A549 (cell line): ENCODE measurements around the gene EIF4G1. TPM values are rescaled to one million over a fixed set of nuclear protein-coding genes. Genes with fewer than 3 reads are reported as not detected.

Source experiments
- ATAC-seq, 2 experiments: fragments of 200-7000 bp in 1 of 2; fragments of >200 bp in 1 of 2; cut with Nextera tagmentation in 1 of 2; cut with Tn5 transposase in 1 of 2; 3 replicates each; pipeline versions ENCODE4 v1.8.0 to v1.9.1; 2018 to 2020; ENCODE audit warnings: mild to moderate bottlenecking in 1 of 2, moderate library complexity in 1 of 2
- CTCF ChIA-PET: fragments of 300-600 bp; sonication (Branson Sonifier 250); formaldehyde crosslinking; extraction: SDS; loops from one replicate; lab custom pipeline; 2021; ENCODE audit warnings: antibody characterized with exemption, inconsistent platforms; lab: Yijun Ruan, JAX
- POLR2A ChIA-PET: fragments of 350-600 bp; formaldehyde crosslinking; extraction: SDS; loops from one replicate; lab custom pipeline; 2021; ENCODE audit warnings: antibody characterized with exemption, inconsistent platforms; lab: Yijun Ruan, JAX
- DNase-seq, 2 experiments: peaks; one replicate each; pipeline versions ENCODE4 v3.0.0 to v3.0.0-alpha.2; 2011 to 2016; ENCODE audit warnings: low read depth in 1 of 2, low spot score in 1 of 2
- FAIRE-seq: peaks from 2 replicates; lab custom pipeline; 2011; peaks lifted over from hg19 to GRCh38; lab: Jason Lieb, UNC
- H3K27ac ChIP-seq, 2 experiments: fragments of >200 bp; sonication (Bioruptor Twin); formaldehyde crosslinking; 3 replicates each; pipeline ENCODE4 v1.5.1; 2016 to 2017
- H3K4me1 ChIP-seq: fragments of >200 bp; sonication (Bioruptor Twin); formaldehyde crosslinking; 3 replicates; pipeline ENCODE4 v1.6.1; 2016
- H3K4me2 ChIP-seq: fragments of >200 bp; sonication (Bioruptor Twin); formaldehyde crosslinking; 3 replicates; pipeline ENCODE4 v1.6.1; 2016
- H3K4me3 ChIP-seq: fragments of >200 bp; sonication (Bioruptor Twin); formaldehyde crosslinking; 3 replicates; pipeline ENCODE4 v1.5.1; 2016
- H3K9me3 ChIP-seq: fragments of >200 bp; sonication (Bioruptor Twin); formaldehyde crosslinking; 3 replicates; pipeline ENCODE4 v1.6.1; 2016
- CBX2 ChIP-seq: fragments of 200-600 bp; sonication (generic); IDR thresholded peaks from 2 replicates; pipeline ENCODE4 v1.6.1; 2016; ENCODE audit warnings: low read depth, mild to moderate bottlenecking, borderline replicate concordance
- CEBPB ChIP-seq, 2 experiments: fragments of >200 bp in 1 of 2; sonication (Bioruptor Twin) in 1 of 2; formaldehyde crosslinking in 1 of 2; IDR thresholded peaks; 2 replicates each; pipeline ENCODE4 v1.6.1; 2012 to 2016
- CHD2 ChIP-seq: fragments of 150-350 bp; IDR thresholded peaks from 2 replicates; pipeline ENCODE4 v1.6.1; 2014; ENCODE audit warnings: low read length; ENCODE audit not compliant: partially characterized antibody
- EP300 ChIP-seq, 2 experiments: fragments of >200 bp; sonication (Bioruptor Twin); formaldehyde crosslinking; IDR thresholded peaks; 2 replicates in 1 of 2; 3 replicates in 1 of 2; pipeline ENCODE4 v1.6.1; 2016 to 2017
- ESRRA ChIP-seq: fragments of 150-350 bp; IDR thresholded peaks from 2 replicates; pipeline ENCODE4 v1.6.1; 2014; ENCODE audit warnings: mild to moderate bottlenecking, low read length, borderline replicate concordance
- GATA3 ChIP-seq: IDR thresholded peaks from 2 replicates; pipeline ENCODE4 v1.6.1; 2012; ENCODE audit warnings: borderline replicate concordance
- HEYL ChIP-seq: fragments of 250-450 bp; sonication (Bioruptor Pico); IDR thresholded peaks from 2 replicates; pipeline ENCODE4 v1.8.0; 2021; ENCODE audit warnings: mild to moderate bottlenecking, moderate library complexity
- HOXA7 ChIP-seq: fragments of 250-450 bp; sonication (Bioruptor Pico); IDR thresholded peaks from 2 replicates; pipeline ENCODE4 v1.5.0; 2020; ENCODE audit warnings: mild to moderate bottlenecking, moderate library complexity
- HOXB13 ChIP-seq: fragments of 250-450 bp; sonication (Bioruptor Pico); IDR thresholded peaks from 2 replicates; pipeline ENCODE4 v1.5.0; 2020; ENCODE audit warnings: low read depth, mild to moderate bottlenecking, moderate library complexity
- JUN ChIP-seq, 2 experiments: fragments of >200 bp; sonication (Bioruptor Twin); formaldehyde crosslinking; IDR thresholded peaks; 2 replicates in 1 of 2; 3 replicates in 1 of 2; pipeline ENCODE4 v1.6.1; 2016 to 2017
- JUNB ChIP-seq: fragments of >200 bp; sonication (Bioruptor Twin); formaldehyde crosslinking; IDR thresholded peaks from 2 replicates; pipeline ENCODE4 v1.6.1; 2016
- KDM1A ChIP-seq: fragments of 200-600 bp; sonication (generic); IDR thresholded peaks from 2 replicates; pipeline ENCODE4 v1.6.1; 2016; ENCODE audit warnings: low read depth, mild to moderate bottlenecking
- KDM5A ChIP-seq: fragments of 200-600 bp; sonication (generic); IDR thresholded peaks from 2 replicates; pipeline ENCODE4 v1.6.1; 2016; ENCODE audit warnings: antibody characterized with exemption, mild to moderate bottlenecking
- MYC ChIP-seq: IDR thresholded peaks from 2 replicates; pipeline ENCODE4 v1.6.1; 2012; ENCODE audit warnings: mild to moderate bottlenecking, inconsistent platforms, low read length, improper control_type of control experiment, borderline replicate concordance
- PHF8 ChIP-seq: fragments of 200-600 bp; sonication (generic); IDR thresholded peaks from 2 replicates; pipeline ENCODE4 v1.6.1; 2016; ENCODE audit warnings: low read depth, mild to moderate bottlenecking, antibody characterized with exemption, moderate library complexity, borderline replicate concordance
- POLR2AphosphoS2 ChIP-seq: conservative IDR thresholded peaks from 2 replicates; pipeline ENCODE4 v1.6.1; 2012; ENCODE audit warnings: low read length, improper control_type of control experiment, inconsistent platforms
- RFX5 ChIP-seq: fragments of 450-650 bp; IDR thresholded peaks from 2 replicates; pipeline ENCODE4 v1.7.1; 2014; ENCODE audit warnings: antibody characterized with exemption, mild to moderate bottlenecking, moderate library complexity
- SMC3 ChIP-seq: fragments of >200 bp; sonication (Bioruptor Twin); formaldehyde crosslinking; IDR thresholded peaks from 3 replicates; pipeline ENCODE4 v1.6.1; 2018; ENCODE audit warnings: inconsistent platforms
- ZNF302 ChIP-seq: fragments of 250-450 bp; sonication (Bioruptor Pico); IDR thresholded peaks from 2 replicates; pipeline ENCODE4 v1.9.0; 2021; ENCODE audit warnings: inconsistent platforms, mild to moderate bottlenecking, moderate library complexity
- ZSCAN20 ChIP-seq: fragments of 250-450 bp; sonication (Bioruptor Pico); IDR thresholded peaks from 2 replicates; pipeline ENCODE4 v1.8.0; 2022; ENCODE audit warnings: mild to moderate bottlenecking, moderate library complexity
- WGBS: methylation state at CpG from one replicate; pipeline ENCODE4 v1.1.6; 2017; ENCODE audit errors: missing lambda C conversion rate; 5-methylcytosine and 5-hydroxymethylcytosine counted together
- polyA plus RNA-seq, 4 experiments: library from polyadenylated mRNA; depleted of rRNA in 3 of 4; stranded (reverse); fragments of >200 nt; fragmentation: RNase III in 1 of 4; extraction: RNeasy Plus Mini Kit Qiagen cat#74134 plus additional on column Dnase treatment in 1 of 4; gene quantifications; 2 replicates in 3 of 4; 3 replicates in 1 of 4; pipeline ENCODE4 v1.2.3, GENCODE V29; 2011 to 2017
- TF ChIP-seq, protein P1 (sequence below): fragments of 150-350 bp; IDR thresholded peaks from 2 replicates; pipeline ENCODE4 v1.6.1; 2014; ENCODE audit warnings: low read depth, mild to moderate bottlenecking, low read length
- TF ChIP-seq, protein P2 (sequence below): fragments of >200 bp; sonication (Bioruptor Twin); formaldehyde crosslinking; IDR thresholded peaks from 3 replicates; pipeline ENCODE4 v1.6.1; 2016
- TF ChIP-seq, protein P3 (sequence below): IDR thresholded peaks from 2 replicates; pipeline ENCODE4 v1.6.1; 2012
- TF ChIP-seq, protein P4 (sequence below): fragments of >200 bp; sonication (Bioruptor Twin); formaldehyde crosslinking; IDR thresholded peaks from 3 replicates; pipeline ENCODE4 v1.5.1; 2016

EIF4G1 gene
- polyA plus RNA-seq, 2 of the 4 experiments (the other 2 are of a cell fraction), result 152 to 248 TPM

DNA sequence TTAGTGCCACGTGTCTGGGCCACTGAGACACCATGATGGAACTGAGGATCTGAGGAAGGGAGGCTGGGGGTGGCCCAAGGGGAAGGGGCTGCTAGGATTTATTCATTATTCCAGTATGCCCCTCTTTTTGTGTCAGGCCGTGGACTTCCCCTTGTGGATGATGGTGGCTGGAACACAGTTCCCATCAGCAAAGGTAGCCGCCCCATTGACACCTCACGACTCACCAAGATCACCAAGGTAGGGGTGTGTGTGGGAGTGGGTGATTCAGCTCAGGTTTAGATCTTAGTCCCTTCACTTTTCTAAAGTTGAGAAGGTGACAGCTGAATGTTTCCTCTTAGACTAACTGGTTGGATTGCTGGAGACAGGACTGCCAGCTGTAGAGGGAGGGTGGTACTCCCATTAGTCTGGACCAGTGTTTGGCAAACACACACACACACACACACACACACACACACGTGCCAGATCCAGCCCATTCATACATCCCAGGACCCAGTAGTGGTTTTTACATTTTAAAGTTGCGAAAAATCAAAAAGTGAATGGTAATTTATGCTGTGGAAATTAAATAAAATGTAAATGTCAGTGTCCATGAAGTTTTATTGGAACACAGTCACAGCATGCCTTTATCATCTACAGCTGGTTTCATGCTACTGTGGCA, 11.4 kb downstream of the EIF4G1 start:
- CTCF ChIA-PET, result interaction anchor here (1.4 to 2.0 kb wide), 3 partner anchors 9 to 28 kb away, joined by 3 to 7 read pairs (median 4); no protein-coding TSS in a partner anchor
- 88% methylated on average over 5 of the region's 6 CpGs for WGBS
- TF ChIP-seq JUNB (no peak), GATA3 (no peak), POLR2AphosphoS2 (no peak), RFX5 (no peak), ZSCAN20 (no peak), HOXB13 (CRISPR knock-in tag) (no peak), ESRRA (no peak), PHF8 (no peak), HEYL (no peak), JUN (IDR thresholded peaks at IDR 0.05) (no peak), KDM1A (no peak), KDM5A (no peak), SMC3 (no peak), ZNF302 (no peak), CHD2 (no peak)
- TF ChIP-seq, protein P1, sequence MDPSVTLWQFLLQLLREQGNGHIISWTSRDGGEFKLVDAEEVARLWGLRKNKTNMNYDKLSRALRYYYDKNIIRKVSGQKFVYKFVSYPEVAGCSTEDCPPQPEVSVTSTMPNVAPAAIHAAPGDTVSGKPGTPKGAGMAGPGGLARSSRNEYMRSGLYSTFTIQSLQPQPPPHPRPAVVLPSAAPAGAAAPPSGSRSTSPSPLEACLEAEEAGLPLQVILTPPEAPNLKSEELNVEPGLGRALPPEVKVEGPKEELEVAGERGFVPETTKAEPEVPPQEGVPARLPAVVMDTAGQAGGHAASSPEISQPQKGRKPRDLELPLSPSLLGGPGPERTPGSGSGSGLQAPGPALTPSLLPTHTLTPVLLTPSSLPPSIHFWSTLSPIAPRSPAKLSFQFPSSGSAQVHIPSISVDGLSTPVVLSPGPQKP, result no peak
- TF ChIP-seq, protein P2, sequence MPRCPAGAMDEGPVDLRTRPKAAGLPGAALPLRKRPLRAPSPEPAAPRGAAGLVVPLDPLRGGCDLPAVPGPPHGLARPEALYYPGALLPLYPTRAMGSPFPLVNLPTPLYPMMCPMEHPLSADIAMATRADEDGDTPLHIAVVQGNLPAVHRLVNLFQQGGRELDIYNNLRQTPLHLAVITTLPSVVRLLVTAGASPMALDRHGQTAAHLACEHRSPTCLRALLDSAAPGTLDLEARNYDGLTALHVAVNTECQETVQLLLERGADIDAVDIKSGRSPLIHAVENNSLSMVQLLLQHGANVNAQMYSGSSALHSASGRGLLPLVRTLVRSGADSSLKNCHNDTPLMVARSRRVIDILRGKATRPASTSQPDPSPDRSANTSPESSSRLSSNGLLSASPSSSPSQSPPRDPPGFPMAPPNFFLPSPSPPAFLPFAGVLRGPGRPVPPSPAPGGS, result no peak
- TF ChIP-seq, protein P3, sequence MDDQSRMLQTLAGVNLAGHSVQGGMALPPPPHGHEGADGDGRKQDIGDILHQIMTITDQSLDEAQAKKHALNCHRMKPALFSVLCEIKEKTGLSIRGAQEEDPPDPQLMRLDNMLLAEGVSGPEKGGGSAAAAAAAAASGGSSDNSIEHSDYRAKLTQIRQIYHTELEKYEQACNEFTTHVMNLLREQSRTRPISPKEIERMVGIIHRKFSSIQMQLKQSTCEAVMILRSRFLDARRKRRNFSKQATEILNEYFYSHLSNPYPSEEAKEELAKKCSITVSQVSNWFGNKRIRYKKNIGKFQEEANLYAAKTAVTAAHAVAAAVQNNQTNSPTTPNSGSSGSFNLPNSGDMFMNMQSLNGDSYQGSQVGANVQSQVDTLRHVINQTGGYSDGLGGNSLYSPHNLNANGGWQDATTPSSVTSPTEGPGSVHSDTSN, result no peak
- Histone ChIP-seq H3K27ac (no peak overlapping the region), H3K4me2 (no peak overlapping the region), H3K4me3 (no peak overlapping the region), H3K9me3 (no peaks in the 10 kb centered on the region), H3K4me1 (peaks cover 6% of the 10 kb centered on the region; the same call in 2 of the 3 replicates)
- FAIRE-seq, result no peak
- no peak for DNase-seq
- ATAC-seq, result no peak
- POLR2A ChIA-PET, result no interaction called here

DNA sequence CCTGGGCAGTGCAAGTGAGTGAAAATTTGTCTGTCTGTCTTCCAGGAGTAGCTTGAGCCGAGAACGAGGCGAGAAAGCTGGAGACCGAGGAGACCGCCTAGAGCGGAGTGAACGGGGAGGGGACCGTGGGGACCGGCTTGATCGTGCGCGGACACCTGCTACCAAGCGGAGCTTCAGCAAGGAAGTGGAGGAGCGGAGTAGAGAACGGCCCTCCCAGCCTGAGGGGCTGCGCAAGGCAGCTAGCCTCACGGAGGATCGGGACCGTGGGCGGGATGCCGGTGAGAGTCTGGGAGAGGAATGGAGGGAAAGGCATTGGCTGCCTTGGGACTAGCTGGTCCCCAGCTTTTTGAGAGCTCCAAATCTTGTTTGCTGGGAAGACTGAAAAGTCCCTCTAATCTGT, 12.8 kb downstream of the EIF4G1 start:
- ChIA-PET POLR2A (no interaction called here), CTCF (interaction anchor here (1.2 to 2.0 kb wide), 3 partner anchors 21 to 27 kb away, joined by 4 to 7 read pairs (median 4); no protein-coding TSS in a partner anchor)
- FAIRE-seq (no peak), DNase-seq (no peak), ATAC-seq (no peak)
- 94% methylated on average over 21 of the region's 21 CpGs for WGBS
- Histone ChIP-seq H3K27ac (no peak overlapping the region), H3K4me3 (no peak overlapping the region), H3K9me3 (no peaks in the 10 kb centered on the region), H3K4me2 (no peak overlapping the region), H3K4me1 (peaks cover 15% of the 10 kb centered on the region; the same call in 1 of the 3 replicates)
- TF ChIP-seq HOXA7 (CRISPR knock-in tag) (no peak), EP300 (IDR thresholded peaks at IDR 0.05) (no peak), GATA3 (no peak), CBX2 (no peak), MYC (no peak), POLR2AphosphoS2 (no peak), CEBPB (IDR thresholded peaks at IDR 0.05) (no peak)
- TF ChIP-seq, protein P4, sequence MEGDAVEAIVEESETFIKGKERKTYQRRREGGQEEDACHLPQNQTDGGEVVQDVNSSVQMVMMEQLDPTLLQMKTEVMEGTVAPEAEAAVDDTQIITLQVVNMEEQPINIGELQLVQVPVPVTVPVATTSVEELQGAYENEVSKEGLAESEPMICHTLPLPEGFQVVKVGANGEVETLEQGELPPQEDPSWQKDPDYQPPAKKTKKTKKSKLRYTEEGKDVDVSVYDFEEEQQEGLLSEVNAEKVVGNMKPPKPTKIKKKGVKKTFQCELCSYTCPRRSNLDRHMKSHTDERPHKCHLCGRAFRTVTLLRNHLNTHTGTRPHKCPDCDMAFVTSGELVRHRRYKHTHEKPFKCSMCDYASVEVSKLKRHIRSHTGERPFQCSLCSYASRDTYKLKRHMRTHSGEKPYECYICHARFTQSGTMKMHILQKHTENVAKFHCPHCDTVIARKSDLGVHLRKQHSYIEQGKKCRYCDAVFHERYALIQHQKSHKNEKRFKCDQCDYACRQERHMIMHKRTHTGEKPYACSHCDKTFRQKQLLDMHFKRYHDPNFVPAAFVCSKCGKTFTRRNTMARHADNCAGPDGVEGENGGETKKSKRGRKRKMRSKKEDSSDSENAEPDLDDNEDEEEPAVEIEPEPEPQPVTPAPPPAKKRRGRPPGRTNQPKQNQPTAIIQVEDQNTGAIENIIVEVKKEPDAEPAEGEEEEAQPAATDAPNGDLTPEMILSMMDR, result no peak
